Fibroblast of lung (primary cell): ENCODE data around the gene ATOH1. TPM values are rescaled to one million over a fixed set of nuclear protein-coding genes. Genes with fewer than 3 reads are reported as not detected.

Source experiments
- DNase-seq, 2 donors: peaks; one replicate each; pipeline versions ENCODE4 v3.0.0 to v3.0.0-alpha.2; 2010; ENCODE audit warnings: low read depth in 2 of 2
- H2AFZ ChIP-seq: 2 replicates; pipeline ENCODE4 v1.5.1; 2012; ENCODE audit warnings: low read length, control low read depth, inconsistent platforms
- H3K27ac ChIP-seq: 2 replicates; pipeline ENCODE4 v1.5.1; 2011; ENCODE audit warnings: low read length, control low read depth; ENCODE audit not compliant: insufficient read depth
- H3K27me3 ChIP-seq: 2 replicates; pipeline ENCODE4 v1.5.1; 2011; ENCODE audit warnings: mild to moderate bottlenecking, low read length; ENCODE audit not compliant: control insufficient read depth, insufficient read depth
- H3K36me3 ChIP-seq: 2 replicates; pipeline ENCODE4 v1.5.1; 2011; ENCODE audit warnings: low read length; ENCODE audit not compliant: control insufficient read depth, insufficient read depth
- H3K4me1 ChIP-seq: 2 replicates; pipeline ENCODE4 v1.5.1; 2011; ENCODE audit warnings: low read length; ENCODE audit not compliant: control insufficient read depth, insufficient read depth; ENCODE audit errors: extremely low read depth
- H3K4me2 ChIP-seq: 2 replicates; pipeline ENCODE4 v1.5.1; 2011; ENCODE audit warnings: low read length, control low read depth; ENCODE audit not compliant: insufficient read depth; ENCODE audit errors: extremely low read depth
- H3K4me3 ChIP-seq, 4 experiments: fragments of 200-600 bp in 1 of 4; sonication (generic) in 1 of 4; replicated peaks in 1 of 4; 2 replicates each; pipeline ENCODE4 v1.5.1; 2011 to 2016; ENCODE audit warnings: low read length in 4 of 4, low read depth in 3 of 4, mild to moderate bottlenecking in 3 of 4, control low read depth in 2 of 4, inconsistent platforms in 1 of 4, mixed read lengths in 1 of 4; ENCODE audit not compliant: insufficient read depth in 1 of 4; ENCODE audit errors: control extremely low read depth in 1 of 4
- H3K79me2 ChIP-seq: 2 replicates; pipeline ENCODE4 v1.5.1; 2012; ENCODE audit warnings: mild to moderate bottlenecking, low read length, inconsistent platforms; ENCODE audit not compliant: control insufficient read depth, insufficient read depth
- H3K9ac ChIP-seq: 2 replicates; pipeline ENCODE4 v1.5.1; 2011; ENCODE audit warnings: mild to moderate bottlenecking, low read length, control low read depth; ENCODE audit not compliant: insufficient read depth
- H3K9me3 ChIP-seq: 2 replicates; pipeline ENCODE4 v1.5.1; 2012; ENCODE audit warnings: low read depth, low read length; ENCODE audit not compliant: control insufficient read depth, insufficient read depth
- H4K20me1 ChIP-seq: 2 replicates; pipeline ENCODE4 v1.5.1; 2011; ENCODE audit warnings: low read length; ENCODE audit not compliant: control insufficient read depth, insufficient read depth; ENCODE audit errors: extremely low read depth
- EZH2 ChIP-seq: IDR thresholded peaks from 2 replicates; pipeline ENCODE4 v1.5.1; 2012; ENCODE audit warnings: low read length, control low read depth, mild to moderate bottlenecking; ENCODE audit errors: missing control alignments
- polyA plus RNA-seq, 2 donors: library from polyadenylated mRNA; depleted of rRNA in 1 of 2; stranded (reverse) in 1 of 2; unstranded in 1 of 2; fragments of >200 nt; gene quantifications; 2 replicates each; pipeline ENCODE4 v1.2.1, GENCODE V29; 2011 to 2012; ENCODE audit warnings: missing spikeins in 1 of 2
- total RNA-seq: library from RNA; depleted of rRNA; stranded (reverse); fragments of >200 nt; gene quantifications from 2 replicates; pipeline ENCODE4 v1.2.1, GENCODE V29; 2014
- TF ChIP-seq, protein P1 (sequence below), 2 donors: IDR thresholded peaks in 1 of 2; conservative IDR thresholded peaks in 1 of 2; 1 replicate in 1 of 2; 2 replicates in 1 of 2; pipeline ENCODE4 v1.5.1; 2011 to 2012; ENCODE audit warnings: low read length in 2 of 2, control low read depth in 1 of 2, inconsistent platforms in 1 of 2, low read depth in 1 of 2, mild to moderate bottlenecking in 1 of 2

The ATOH1 gene
- total and polyA plus RNA-seq, 2 donors (not counting 1 experiment from before 2014, with no cell fraction given): not detected

DNA sequence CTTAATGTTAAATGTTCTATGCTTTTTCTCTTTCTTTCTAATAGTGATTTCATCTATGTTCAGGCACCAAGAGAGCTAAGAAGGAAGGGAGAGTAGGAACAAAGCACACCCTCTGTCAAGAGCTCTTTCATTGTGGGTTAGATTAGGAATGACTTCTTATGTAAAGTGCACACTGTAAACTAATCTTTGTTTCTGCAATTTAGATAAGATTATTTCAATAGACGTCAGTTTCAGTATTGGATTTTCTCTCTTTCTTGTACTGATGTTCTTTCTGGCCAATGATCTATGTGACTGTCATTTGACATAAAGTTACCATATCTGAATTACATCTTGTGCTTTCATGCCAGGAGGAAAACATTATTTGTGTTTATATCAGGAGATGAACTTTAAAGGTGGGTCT, 48.2 kb downstream of the ATOH1 start:
- Histone ChIP-seq H3K27ac (no peak overlapping the region), H3K27me3 (no peaks in the 10 kb centered on the region), H3K4me1 (no peaks in the 10 kb centered on the region), H2AFZ (no peak overlapping the region), H3K4me3 (no peak overlapping the region), H4K20me1 (no peaks in the 10 kb centered on the region), H3K9me3 (no peaks in the 10 kb centered on the region), H3K4me2 (no peak overlapping the region), H3K9ac (no peak overlapping the region), H3K79me2 (no peaks in the 10 kb centered on the region), H3K36me3 (no peaks in the 10 kb centered on the region)
- TF ChIP-seq, protein P1, sequence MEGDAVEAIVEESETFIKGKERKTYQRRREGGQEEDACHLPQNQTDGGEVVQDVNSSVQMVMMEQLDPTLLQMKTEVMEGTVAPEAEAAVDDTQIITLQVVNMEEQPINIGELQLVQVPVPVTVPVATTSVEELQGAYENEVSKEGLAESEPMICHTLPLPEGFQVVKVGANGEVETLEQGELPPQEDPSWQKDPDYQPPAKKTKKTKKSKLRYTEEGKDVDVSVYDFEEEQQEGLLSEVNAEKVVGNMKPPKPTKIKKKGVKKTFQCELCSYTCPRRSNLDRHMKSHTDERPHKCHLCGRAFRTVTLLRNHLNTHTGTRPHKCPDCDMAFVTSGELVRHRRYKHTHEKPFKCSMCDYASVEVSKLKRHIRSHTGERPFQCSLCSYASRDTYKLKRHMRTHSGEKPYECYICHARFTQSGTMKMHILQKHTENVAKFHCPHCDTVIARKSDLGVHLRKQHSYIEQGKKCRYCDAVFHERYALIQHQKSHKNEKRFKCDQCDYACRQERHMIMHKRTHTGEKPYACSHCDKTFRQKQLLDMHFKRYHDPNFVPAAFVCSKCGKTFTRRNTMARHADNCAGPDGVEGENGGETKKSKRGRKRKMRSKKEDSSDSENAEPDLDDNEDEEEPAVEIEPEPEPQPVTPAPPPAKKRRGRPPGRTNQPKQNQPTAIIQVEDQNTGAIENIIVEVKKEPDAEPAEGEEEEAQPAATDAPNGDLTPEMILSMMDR (conservative IDR thresholded peaks at IDR 0.05 in 1 of 2, IDR thresholded peaks at IDR 0.05 in 1 of 2; ENCODE audit: low read depth in 1 of 2, low read length in 2 of 2): no peak
- TF ChIP-seq EZH2: no peak
- no peak for DNase-seq

DNA sequence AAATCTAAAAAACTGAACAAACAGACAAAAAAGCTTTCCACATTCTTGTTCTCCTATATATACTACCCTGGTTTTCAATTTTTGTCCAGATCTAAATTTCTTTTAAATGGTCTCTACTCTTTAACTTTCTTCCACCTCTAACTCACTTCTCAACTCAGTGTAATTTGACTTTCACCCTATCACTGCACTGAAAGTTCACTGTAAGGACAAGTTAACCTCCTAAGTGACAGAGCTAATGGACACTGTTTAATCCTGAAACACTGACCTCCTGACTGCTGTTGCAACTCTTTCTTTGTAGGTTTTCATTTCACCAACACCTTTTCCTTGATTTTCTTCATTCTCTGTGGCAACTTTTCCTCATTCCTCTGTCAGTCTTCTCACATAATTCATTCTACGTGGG, 50.0 kb downstream of the ATOH1 start:
- Histone ChIP-seq H3K79me2 (no peaks in the 10 kb centered on the region), H3K27ac (no peak overlapping the region), H3K4me3 (no peak overlapping the region), H4K20me1 (no peaks in the 10 kb centered on the region), H3K4me1 (no peaks in the 10 kb centered on the region), H3K4me2 (no peak overlapping the region), H3K9ac (no peak overlapping the region), H3K27me3 (no peaks in the 10 kb centered on the region), H2AFZ (no peak overlapping the region), H3K36me3 (no peaks in the 10 kb centered on the region), H3K9me3 (no peaks in the 10 kb centered on the region)
- DNase-seq: no peak
- TF ChIP-seq EZH2: no peak
- TF ChIP-seq, protein P1 (conservative IDR thresholded peaks at IDR 0.05 in 1 of 2, IDR thresholded peaks at IDR 0.05 in 1 of 2; ENCODE audit: low read depth in 1 of 2, low read length in 2 of 2): no peak

GRCh38 chr4:93879919-93880318, 51.4 kb downstream of the ATOH1 start:
- H3K9me3 ChIP-seq: no peaks in the 10 kb centered on the region
- H3K4me3 ChIP-seq: no peak overlapping the region
- H3K27ac ChIP-seq: no peak overlapping the region
- no peak overlapping the region for H3K9ac ChIP-seq
- no peaks in the 10 kb centered on the region for H4K20me1 ChIP-seq
- no peak overlapping the region for H2AFZ ChIP-seq
- no peaks in the 10 kb centered on the region for H3K4me1 ChIP-seq
- H3K36me3 ChIP-seq: no peaks in the 10 kb centered on the region
- H3K4me2 ChIP-seq: no peak overlapping the region
- DNase-seq: no peak
- H3K27me3 ChIP-seq: no peaks in the 10 kb centered on the region
- H3K79me2 ChIP-seq: no peaks in the 10 kb centered on the region
- TF ChIP-seq, protein P1 (conservative IDR thresholded peaks at IDR 0.05 in 1 of 2, IDR thresholded peaks at IDR 0.05 in 1 of 2; ENCODE audit: low read depth in 1 of 2, low read length in 2 of 2): no peak
- TF ChIP-seq EZH2: no peak
